Measurements from ENCODE around the gene COL23A1. TPM values are rescaled to one million over a fixed set of nuclear protein-coding genes. Genes with fewer than 3 reads are reported as not detected.

COL23A1 gene
- total and polyA plus RNA-seq, 2 of the 13 experiments (the other 11 are each of a cell fraction or from before 2014, with no cell fraction given) = not detected

GRCh38 chr5:178357121-178357521 is 233.1 kb downstream of the COL23A1 start:
- Histone ChIP-seq H3K27me3 (ENCODE audit: control insufficient read depth in 1 of 2, insufficient read depth in 2 of 2, low read length in 2 of 2) (peaks cover 4 to 37% of the 10 kb centered on the region in 2 experiments; a peak in 3 of 5 replicates), H4K20me1 (ENCODE audit: insufficient read depth, low read length) (no peaks in the 10 kb centered on the region; the same call in 1 of the 2 replicates), H2AFZ (ENCODE audit: low read length) (no peak overlapping the region), H3K36me3 (replicated peaks in 1 of 2; ENCODE audit: control insufficient read depth in 1 of 2, insufficient read depth in 2 of 2, low read length in 2 of 2) (no peaks in the 10 kb centered on the region), H3K9me3 (ENCODE audit: low read length) (no peaks in the 10 kb centered on the region), H3K4me2 (ENCODE audit: low read depth, low read length) (peak overlapping the region; percentile 34; the same call in 1 of the 2 replicates), H3K4me3 (replicated peaks in 1 of 3; ENCODE audit: insufficient read depth in 1 of 3, low read depth in 2 of 3, low read length in 3 of 3) (no peak overlapping the region), H3K4me1 (ENCODE audit: insufficient read depth, low read length) (no peaks in the 10 kb centered on the region), H3K27ac (ENCODE audit: extremely low read length, insufficient read depth, low read length) (no peak overlapping the region), H3K9ac (ENCODE audit: insufficient read depth, low read depth, low read length) (no peak overlapping the region), H3K79me2 (ENCODE audit: insufficient read depth, low read length) (no peaks in the 10 kb centered on the region)
- intact Hi-C loops (cut with micrococcal nuclease; ENCODE audit: unreplicated experiment) (no loop called here), in situ Hi-C loops (cut with HindIII; ENCODE audit: extremely low pct_ligation_motif_present, low pct_unique_long_range_greater_than_20kb) (no loop called here)
- no TSS peak for BruUV-seq (replicated peaks)
- TF ChIP-seq NR2F2 (IDR thresholded peaks at IDR 0.05; ENCODE audit: borderline replicate concordance, low read depth) (0 out of 2 replicates have a peak, but pooled peaks have one; percentile 25), GABPA (IDR thresholded peaks at IDR 0.05; ENCODE audit: low read depth, low read length) (no peak), GABPA (CRISPR knock-in tag; IDR thresholded peaks at IDR 0.05; ENCODE audit: low read depth) (peak; percentile 50), GABPB1 (CRISPR knock-in tag; IDR thresholded peaks at IDR 0.05) (peak; percentile 44; the same call in 1 of the 2 replicates), SMAD9 (CRISPR knock-in tag; IDR thresholded peaks at IDR 0.05) (no peak), MAFF (IDR thresholded peaks at IDR 0.05; ENCODE audit: low read depth, low read length) (no peak), RARA (CRISPR knock-in tag; IDR thresholded peaks at IDR 0.05) (0 out of 2 replicates have a peak, but pooled peaks have one; percentile 27), NR2F6 (IDR thresholded peaks at IDR 0.05) (peak; percentile 34; the same call in 1 of the 2 replicates), NR2F6 (CRISPR knock-in tag; IDR thresholded peaks at IDR 0.05) (no peak)
- 13% methylated on average over 13 of the region's 13 CpGs for WGBS (ENCODE audit: low lambda C conversion rate)
- CTCF ChIA-PET (ENCODE audit: low intra/inter-chr PET ratio, low total read pairs) = no interaction called here
- ATAC-seq (no peak), DNase-seq (ENCODE audit: low spot score) (no peak), FAIRE-seq (no peak)
- POLR2A ChIA-PET = no interaction called here

GRCh38 chr5:178356431-178356872 is 233.7 kb downstream of the COL23A1 start:
- Histone ChIP-seq H4K20me1 (ENCODE audit: insufficient read depth, low read length) (no peaks in the 10 kb centered on the region; the same call in 1 of the 2 replicates), H3K4me2 (ENCODE audit: low read depth, low read length) (0 out of 2 replicates have a peak overlapping the region, but pooled peaks have one; percentile 34), H3K4me1 (ENCODE audit: insufficient read depth, low read length) (no peaks in the 10 kb centered on the region), H3K27ac (ENCODE audit: extremely low read length, insufficient read depth, low read length) (no peak overlapping the region), H3K79me2 (ENCODE audit: insufficient read depth, low read length) (no peaks in the 10 kb centered on the region), H3K9ac (ENCODE audit: insufficient read depth, low read depth, low read length) (no peak overlapping the region), H3K4me3 (replicated peaks in 1 of 3; ENCODE audit: insufficient read depth in 1 of 3, low read depth in 2 of 3, low read length in 3 of 3) (no peak overlapping the region), H3K27me3 (ENCODE audit: control insufficient read depth in 1 of 2, insufficient read depth in 2 of 2, low read length in 2 of 2) (peaks cover 2 to 33% of the 10 kb centered on the region in 2 experiments; a peak in 4 of 5 replicates), H3K36me3 (replicated peaks in 1 of 2; ENCODE audit: control insufficient read depth in 1 of 2, insufficient read depth in 2 of 2, low read length in 2 of 2) (no peaks in the 10 kb centered on the region), H2AFZ (ENCODE audit: low read length) (no peak overlapping the region), H3K9me3 (ENCODE audit: low read length) (no peaks in the 10 kb centered on the region)
- ChIA-PET POLR2A (no interaction called here), CTCF (ENCODE audit: low intra/inter-chr PET ratio, low total read pairs) (no interaction called here)
- intact Hi-C loops (cut with micrococcal nuclease; ENCODE audit: unreplicated experiment) (no loop called here), in situ Hi-C loops (cut with HindIII; ENCODE audit: extremely low pct_ligation_motif_present, low pct_unique_long_range_greater_than_20kb) (no loop called here)
- ATAC-seq (no peak), DNase-seq (ENCODE audit: low spot score) (no peak), FAIRE-seq (no peak)
- BruUV-seq (replicated peaks) = no TSS peak
- 38% methylated on average over 10 of the region's 13 CpGs for WGBS (ENCODE audit: low lambda C conversion rate)
- TF ChIP-seq SRSF1 (optimal IDR thresholded peaks at IDR 0.05; ENCODE audit: low read depth, low read length) = no peak
- TF ChIP-seq ARID3A (IDR thresholded peaks at IDR 0.05; ENCODE audit: low read depth, low read length) = no peak
- no peak for TF ChIP-seq MIER2 (CRISPR knock-in tag; IDR thresholded peaks at IDR 0.05)
- TF ChIP-seq ETV5 (CRISPR knock-in tag; IDR thresholded peaks at IDR 0.05; ENCODE audit: borderline replicate concordance) = no peak
- TF ChIP-seq ZNF570 (CRISPR knock-in tag; IDR thresholded peaks at IDR 0.05; ENCODE audit: borderline replicate concordance) = no peak
- no peak for TF ChIP-seq NFIC (IDR thresholded peaks at IDR 0.05; ENCODE audit: low read length)
- no peak for TF ChIP-seq ZNF30 (CRISPR knock-in tag; IDR thresholded peaks at IDR 0.05)
- TF ChIP-seq FOXM1 (CRISPR knock-in tag; IDR thresholded peaks at IDR 0.05) = no peak
- TF ChIP-seq THAP8 (CRISPR knock-in tag; IDR thresholded peaks at IDR 0.05; ENCODE audit: borderline replicate concordance) = no peak
- no peak for TF ChIP-seq HNRNPH1 (optimal IDR thresholded peaks at IDR 0.05; ENCODE audit: low read depth, low read length)
